ENCODE results near the gene CDC16.
"Not testable (repeated sequence)": the region's sequence is repeated elsewhere in the genome, so short reads cannot be mapped to it uniquely, and the experiment has no call there.

CDC16 gene

DNA sequence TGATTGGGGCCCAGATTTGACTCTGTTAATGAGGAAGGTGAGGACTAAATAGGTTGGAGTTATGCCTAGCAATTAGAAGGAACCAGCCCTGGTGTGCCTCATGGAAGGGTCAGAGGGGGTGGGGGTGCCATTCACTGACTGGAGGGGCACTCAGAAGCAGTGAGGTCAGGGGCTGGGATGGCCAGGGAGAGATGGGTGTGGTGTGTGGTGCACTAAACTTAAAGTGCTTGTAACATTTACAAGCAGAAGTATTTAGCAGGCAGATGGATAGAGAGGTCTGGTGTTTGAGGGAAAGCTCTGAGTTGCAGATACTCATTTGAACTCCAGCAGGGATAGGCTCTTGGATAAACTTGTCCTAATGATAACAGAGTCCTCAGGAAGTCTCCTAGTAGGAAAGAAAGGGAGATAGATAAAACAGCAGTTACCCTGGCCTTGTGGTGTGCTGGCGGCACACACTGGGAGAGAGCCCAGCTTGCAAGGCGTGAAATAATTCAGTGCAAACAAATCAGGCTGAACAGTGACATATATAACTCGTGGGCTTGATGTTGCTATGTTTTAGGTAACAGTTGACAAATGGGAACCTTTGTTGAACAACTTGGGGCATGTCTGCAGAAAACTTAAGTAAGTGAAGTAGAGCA is 26.8 kb downstream of the CDC16 start:
- no peaks in the 10 kb centered on the region for H3K9me3 ChIP-seq (ENCODE audit: control insufficient read depth, insufficient read depth, low read depth, low read length)
- H3K9ac ChIP-seq (ENCODE audit: low read length), result no peak overlapping the region
- no peak overlapping the region for H3K4me3 ChIP-seq (ENCODE audit: low read depth, low read length)
- H3K27ac ChIP-seq (ENCODE audit: low read depth, low read length), result no peak overlapping the region
- H3K36me3 ChIP-seq (ENCODE audit: control insufficient read depth, insufficient read depth, low read length), result peaks cover 88% of the 10 kb centered on the region
- no peaks in the 10 kb centered on the region for H3K27me3 ChIP-seq (ENCODE audit: control insufficient read depth, insufficient read depth, low read length)
- H3K4me1 ChIP-seq (ENCODE audit: control insufficient read depth, insufficient read depth, low read length), result peaks cover 18% of the 10 kb centered on the region

DNA sequence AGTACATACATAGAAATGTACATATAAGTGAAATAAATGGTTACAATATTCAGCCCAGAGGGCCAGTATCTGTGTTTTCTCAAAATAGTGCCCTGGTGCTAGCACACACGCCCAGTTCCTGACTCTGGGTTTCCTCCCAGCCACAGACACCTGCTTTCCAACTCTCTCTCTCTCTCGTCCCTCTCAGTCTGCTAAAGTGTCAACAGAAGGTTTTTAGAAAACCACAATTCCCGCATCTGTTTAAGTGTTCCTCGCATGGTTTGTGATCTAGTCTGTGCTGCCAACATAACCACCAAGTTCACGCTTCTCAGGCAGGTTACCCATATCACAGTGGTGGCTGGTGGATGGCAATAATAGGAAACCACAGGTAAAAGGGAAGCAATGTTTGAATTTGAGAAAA is 28.9 kb downstream of the CDC16 start:
- H3K9me3 ChIP-seq (ENCODE audit: control insufficient read depth, insufficient read depth, low read depth, low read length), result no peaks in the 10 kb centered on the region
- peaks cover 97% of the 10 kb centered on the region for H3K36me3 ChIP-seq (ENCODE audit: control insufficient read depth, insufficient read depth, low read length)
- H3K4me3 ChIP-seq (ENCODE audit: low read depth, low read length), result no peak overlapping the region
- H3K4me1 ChIP-seq (ENCODE audit: control insufficient read depth, insufficient read depth, low read length), result peaks cover 8% of the 10 kb centered on the region; the same call in 1 of the 2 replicates
- no peak overlapping the region for H3K27ac ChIP-seq (ENCODE audit: low read depth, low read length)
- no peaks in the 10 kb centered on the region for H3K27me3 ChIP-seq (ENCODE audit: control insufficient read depth, insufficient read depth, low read length)
- H3K9ac ChIP-seq (ENCODE audit: low read length), result no peak overlapping the region

DNA sequence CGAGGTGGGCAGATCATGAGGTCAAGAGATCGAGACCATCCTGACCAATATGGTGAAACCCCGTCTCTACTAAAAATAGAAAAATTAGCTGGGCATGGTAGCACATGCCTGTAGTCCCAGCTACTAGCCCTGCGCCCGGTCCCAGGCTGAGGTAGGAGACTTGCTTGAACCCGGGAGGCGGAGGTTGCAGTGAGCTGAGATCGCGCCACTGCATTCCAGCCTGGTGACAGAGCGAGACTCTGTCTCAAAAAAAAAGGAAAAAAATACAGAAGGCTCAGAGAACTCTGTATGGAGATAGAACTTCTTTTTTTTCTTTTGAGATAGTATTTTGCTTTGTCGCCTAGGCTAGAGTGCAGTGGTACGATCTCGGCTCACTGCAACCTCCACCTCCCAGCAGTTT is 29.6 kb downstream of the CDC16 start:
- H3K36me3 ChIP-seq (ENCODE audit: control insufficient read depth, insufficient read depth, low read length), result peaks cover 98% of the 10 kb centered on the region

DNA sequence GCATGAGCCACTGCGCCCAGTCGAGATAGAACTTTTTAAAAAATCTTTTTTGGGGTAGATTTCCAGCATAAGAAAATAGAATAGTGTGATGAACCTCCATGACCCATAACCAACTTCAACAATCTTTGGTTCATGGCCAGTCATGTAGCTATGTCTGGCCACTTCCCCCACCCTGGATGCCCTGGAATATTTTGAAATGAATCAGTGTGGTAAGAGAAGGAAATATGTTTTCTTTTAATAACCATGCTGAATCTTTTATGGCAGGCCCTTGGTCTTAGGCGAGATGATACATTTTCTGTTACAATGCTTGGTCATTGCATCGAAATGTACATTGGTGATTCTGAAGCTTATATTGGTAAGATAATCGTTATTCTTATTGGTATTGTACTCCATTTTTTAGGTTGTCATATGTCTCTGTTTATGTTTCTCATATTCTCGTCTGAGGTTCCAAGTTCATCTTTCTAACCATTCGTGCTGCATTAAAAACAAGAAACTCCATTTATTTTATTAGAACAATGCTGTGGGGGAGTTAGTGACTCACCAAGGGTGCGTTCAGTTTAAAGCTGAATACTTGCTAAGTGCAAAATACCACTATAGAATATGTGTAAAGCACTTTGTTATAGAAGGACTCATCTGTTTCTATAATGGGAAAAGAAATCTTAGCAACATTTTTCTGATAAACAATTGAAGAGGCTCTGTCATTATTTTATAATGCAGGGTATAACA is 30.4 kb downstream of the CDC16 start:
- Histone ChIP-seq H3K36me3 (ENCODE audit: control insufficient read depth, insufficient read depth, low read length) (peaks cover 94% of the 10 kb centered on the region), H3K4me3 (ENCODE audit: low read depth, low read length) (no peak overlapping the region), H3K9me3 (ENCODE audit: control insufficient read depth, insufficient read depth, low read depth, low read length) (no peaks in the 10 kb centered on the region), H3K9ac (ENCODE audit: low read length) (no peak overlapping the region), H3K4me1 (ENCODE audit: control insufficient read depth, insufficient read depth, low read length) (peaks cover 5% of the 10 kb centered on the region; the same call in 1 of the 2 replicates), H3K27me3 (ENCODE audit: control insufficient read depth, insufficient read depth, low read length) (no peaks in the 10 kb centered on the region), H3K27ac (ENCODE audit: low read depth, low read length) (no peak overlapping the region)

More for the DNA sequence above, 29.6 kb downstream of the CDC16 start:
- not testable (repeated sequence) for H3K4me1 ChIP-seq (ENCODE audit: control insufficient read depth, insufficient read depth, low read length); H3K9ac ChIP-seq (ENCODE audit: low read length); H3K4me3 ChIP-seq (ENCODE audit: low read depth, low read length); H3K27me3 ChIP-seq (ENCODE audit: control insufficient read depth, insufficient read depth, low read length); H3K9me3 ChIP-seq (ENCODE audit: control insufficient read depth, insufficient read depth, low read depth, low read length); H3K27ac ChIP-seq (ENCODE audit: low read depth, low read length)

DNA sequence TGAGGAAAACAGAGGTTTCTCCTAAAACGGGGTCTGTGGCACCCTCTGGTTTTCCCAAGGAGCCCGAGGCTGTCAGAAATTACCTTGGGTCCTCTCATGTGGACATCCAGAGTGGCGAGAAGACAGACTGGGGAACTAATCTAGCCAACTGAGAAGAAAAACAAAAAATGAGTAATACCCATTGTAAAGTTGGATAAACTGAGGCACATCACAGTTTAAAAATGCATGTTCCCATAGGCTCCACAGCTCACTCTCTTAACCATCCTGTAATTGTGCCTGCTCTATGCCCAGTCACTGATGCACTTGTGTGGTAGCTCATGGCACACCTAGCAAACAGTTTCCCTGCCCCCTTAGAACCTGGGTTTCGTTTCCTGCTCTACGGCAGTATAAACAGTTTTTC is 31.5 kb downstream of the CDC16 start:
- Histone ChIP-seq H3K9ac (ENCODE audit: low read length) (no peak overlapping the region), H3K4me1 (ENCODE audit: control insufficient read depth, insufficient read depth, low read length) (peaks cover under 1% of the 10 kb centered on the region; the same call in 1 of the 2 replicates), H3K27me3 (ENCODE audit: control insufficient read depth, insufficient read depth, low read length) (no peaks in the 10 kb centered on the region), H3K4me3 (ENCODE audit: low read depth, low read length) (no peak overlapping the region), H3K9me3 (ENCODE audit: control insufficient read depth, insufficient read depth, low read depth, low read length) (no peaks in the 10 kb centered on the region), H3K36me3 (ENCODE audit: control insufficient read depth, insufficient read depth, low read length) (peaks cover 89% of the 10 kb centered on the region), H3K27ac (ENCODE audit: low read depth, low read length) (no peak overlapping the region)

DNA sequence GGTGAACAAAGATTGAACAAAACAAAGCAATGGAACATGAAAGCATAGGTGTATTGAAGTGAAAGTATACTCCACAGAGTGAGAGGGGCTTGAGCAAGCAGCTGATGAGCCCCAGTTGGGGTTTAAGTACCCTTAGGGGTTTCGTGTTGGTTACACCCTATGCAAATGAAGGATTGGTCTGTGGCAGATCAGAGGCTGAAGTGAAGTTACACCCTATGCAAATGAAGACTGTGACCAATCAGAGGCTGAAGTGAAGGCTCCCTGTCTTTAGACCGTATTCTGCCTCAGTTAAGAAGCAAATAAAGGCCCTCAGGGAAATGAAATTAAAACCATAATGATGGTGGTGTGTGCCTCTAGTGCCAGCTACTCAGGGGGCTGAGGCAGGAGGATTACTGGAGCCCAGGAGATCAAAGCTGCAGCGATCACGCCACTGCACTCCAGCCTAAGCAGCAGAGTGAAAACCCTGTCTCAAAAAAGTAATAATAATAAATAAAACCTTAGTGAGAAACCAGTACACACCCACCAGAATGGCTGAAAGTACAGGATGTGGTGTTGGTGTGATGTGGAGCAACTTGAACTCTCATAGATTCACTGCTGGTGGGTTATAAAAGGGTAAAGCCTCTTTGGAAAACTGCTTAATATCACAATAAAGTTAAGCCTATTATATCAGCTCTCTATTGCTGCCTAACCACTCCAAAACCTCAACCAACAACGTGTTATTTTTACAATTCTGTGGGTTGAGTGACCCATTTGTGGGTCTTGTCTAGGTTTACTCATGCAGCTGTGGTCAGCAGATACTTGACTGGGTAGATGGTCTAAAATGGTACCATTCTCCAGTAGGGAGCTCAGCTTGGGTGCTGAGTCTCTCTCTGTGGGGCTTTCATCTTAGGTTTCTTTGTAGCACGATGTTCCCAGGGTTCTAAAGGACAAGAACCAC is 33.9 kb downstream of the CDC16 start:
- no peaks in the 10 kb centered on the region for H3K4me1 ChIP-seq (ENCODE audit: control insufficient read depth, insufficient read depth, low read length)
- peaks cover 86% of the 10 kb centered on the region for H3K36me3 ChIP-seq (ENCODE audit: control insufficient read depth, insufficient read depth, low read length)
- H3K9me3 ChIP-seq (ENCODE audit: control insufficient read depth, insufficient read depth, low read depth, low read length), result no peaks in the 10 kb centered on the region
- no peak overlapping the region for H3K4me3 ChIP-seq (ENCODE audit: low read depth, low read length)
- H3K27me3 ChIP-seq (ENCODE audit: control insufficient read depth, insufficient read depth, low read length), result no peaks in the 10 kb centered on the region
- no peak overlapping the region for H3K27ac ChIP-seq (ENCODE audit: low read depth, low read length)
- H3K9ac ChIP-seq (ENCODE audit: low read length), result no peak overlapping the region

DNA sequence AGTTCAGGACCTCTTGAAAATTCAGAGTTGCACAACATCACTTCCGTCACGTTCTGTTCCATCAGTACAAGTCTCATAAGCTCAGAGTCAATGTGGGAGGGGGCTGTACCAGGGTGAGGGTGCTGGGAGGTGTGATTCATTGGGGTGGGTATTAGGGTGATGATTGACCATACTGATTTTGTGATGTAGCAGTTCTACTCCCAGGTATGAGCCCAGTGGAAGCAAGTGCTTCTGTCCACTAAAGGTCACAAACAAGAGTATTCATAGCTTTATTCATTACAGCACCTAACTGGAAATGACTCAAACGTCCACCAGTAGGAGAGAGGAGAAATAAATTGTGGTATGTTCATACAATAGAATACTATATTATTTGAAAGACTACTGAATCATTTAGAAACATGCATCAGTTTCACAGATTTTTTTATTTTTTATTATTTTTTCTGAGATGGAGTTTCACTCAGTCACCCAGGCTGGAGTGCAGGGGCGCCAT is 34.6 kb downstream of the CDC16 start:
- Histone ChIP-seq H3K36me3 (ENCODE audit: control insufficient read depth, insufficient read depth, low read length) (peaks cover 84% of the 10 kb centered on the region), H3K27ac (ENCODE audit: low read depth, low read length) (no peak overlapping the region), H3K9me3 (ENCODE audit: control insufficient read depth, insufficient read depth, low read depth, low read length) (no peaks in the 10 kb centered on the region), H3K27me3 (ENCODE audit: control insufficient read depth, insufficient read depth, low read length) (no peaks in the 10 kb centered on the region), H3K4me1 (ENCODE audit: control insufficient read depth, insufficient read depth, low read length) (no peaks in the 10 kb centered on the region), H3K4me3 (ENCODE audit: low read depth, low read length) (no peak overlapping the region), H3K9ac (ENCODE audit: low read length) (no peak overlapping the region)

DNA sequence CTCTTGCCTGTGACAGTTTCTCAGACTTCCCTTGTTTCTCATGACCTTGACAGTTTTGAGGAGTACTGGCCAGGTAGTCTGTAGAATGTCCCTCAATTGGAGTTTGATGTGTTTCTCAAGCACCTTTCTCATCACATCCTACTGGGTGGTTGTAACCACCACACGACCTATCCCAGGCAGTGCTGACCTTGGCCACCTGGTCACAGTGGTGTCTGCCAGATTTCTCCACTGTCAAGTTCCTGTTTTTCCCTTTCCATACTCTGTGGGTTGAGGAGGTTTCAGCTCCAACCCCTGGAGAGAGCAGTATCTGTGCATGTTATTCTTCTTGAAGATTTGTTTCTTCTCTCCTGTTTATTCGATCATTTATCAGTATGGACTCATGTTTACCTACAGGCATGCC is 38.3 kb downstream of the CDC16 start:
- peaks cover 68% of the 10 kb centered on the region for H3K36me3 ChIP-seq (ENCODE audit: control insufficient read depth, insufficient read depth, low read length)
- H3K4me1 ChIP-seq (ENCODE audit: control insufficient read depth, insufficient read depth, low read length), result no peaks in the 10 kb centered on the region
- no peak overlapping the region for H3K27ac ChIP-seq (ENCODE audit: low read depth, low read length)
- no peak overlapping the region for H3K9ac ChIP-seq (ENCODE audit: low read length)
- H3K27me3 ChIP-seq (ENCODE audit: control insufficient read depth, insufficient read depth, low read length), result no peaks in the 10 kb centered on the region
- no peaks in the 10 kb centered on the region for H3K9me3 ChIP-seq (ENCODE audit: control insufficient read depth, insufficient read depth, low read depth, low read length)
- no peak overlapping the region for H3K4me3 ChIP-seq (ENCODE audit: low read depth, low read length)

DNA sequence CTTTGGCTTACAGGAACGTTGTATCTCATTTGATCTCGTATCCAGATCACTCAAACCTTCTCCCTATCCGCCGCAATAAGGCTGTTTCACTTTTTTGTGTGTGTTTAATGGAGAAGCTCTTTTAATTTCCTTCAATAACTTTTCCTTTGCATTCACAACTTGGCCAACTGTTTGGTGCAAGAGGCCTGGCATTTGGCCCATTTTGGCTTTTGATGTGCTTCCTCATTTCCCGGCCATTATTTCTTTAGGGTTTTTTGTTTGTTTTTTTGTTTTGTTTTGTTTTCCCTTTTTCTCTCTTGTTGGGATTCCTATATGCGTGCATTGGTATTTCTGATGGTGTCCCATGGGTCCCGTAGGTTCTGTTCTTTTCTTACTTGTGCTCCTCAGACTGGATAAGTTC is 40.6 kb downstream of the CDC16 start:
- Histone ChIP-seq H3K9me3 (ENCODE audit: control insufficient read depth, insufficient read depth, low read depth, low read length) (no peaks in the 10 kb centered on the region), H3K9ac (ENCODE audit: low read length) (no peak overlapping the region), H3K36me3 (ENCODE audit: control insufficient read depth, insufficient read depth, low read length) (peaks cover 53% of the 10 kb centered on the region), H3K4me1 (ENCODE audit: control insufficient read depth, insufficient read depth, low read length) (peaks cover 6% of the 10 kb centered on the region; the same call in 1 of the 2 replicates), H3K27ac (ENCODE audit: low read depth, low read length) (no peak overlapping the region), H3K27me3 (ENCODE audit: control insufficient read depth, insufficient read depth, low read length) (no peaks in the 10 kb centered on the region), H3K4me3 (ENCODE audit: low read depth, low read length) (no peak overlapping the region)

DNA sequence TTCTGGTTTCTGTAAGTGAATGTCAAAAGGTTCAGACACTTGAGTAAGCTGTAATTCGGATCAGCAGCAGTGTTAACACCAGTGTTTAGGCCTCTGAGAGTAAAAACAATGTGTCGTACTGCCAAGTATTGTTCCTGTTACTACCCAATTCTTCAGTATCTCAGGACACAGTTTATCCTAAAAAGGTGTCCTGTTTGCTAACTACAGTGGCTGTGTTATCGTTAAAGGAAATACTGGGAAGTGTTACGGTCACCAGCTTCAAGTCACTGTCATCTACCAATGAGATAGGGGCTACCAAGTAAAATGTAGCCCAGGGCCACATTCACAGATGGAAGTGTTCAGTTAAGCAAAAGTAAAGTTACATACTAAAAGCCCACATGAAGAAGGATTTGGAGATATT is 44.4 kb downstream of the CDC16 start:
- peaks cover 35% of the 10 kb centered on the region for H3K36me3 ChIP-seq (ENCODE audit: control insufficient read depth, insufficient read depth, low read length)
- H3K9ac ChIP-seq (ENCODE audit: low read length), result peak overlapping the region; percentile 4

More for the DNA sequence above, 44.4 kb downstream of the CDC16 start:
- Histone ChIP-seq H3K4me3 (ENCODE audit: low read depth, low read length) (no peak overlapping the region), H3K27me3 (ENCODE audit: control insufficient read depth, insufficient read depth, low read length) (no peaks in the 10 kb centered on the region), H3K4me1 (ENCODE audit: control insufficient read depth, insufficient read depth, low read length) (peaks cover 12% of the 10 kb centered on the region; the same call in 1 of the 2 replicates), H3K9me3 (ENCODE audit: control insufficient read depth, insufficient read depth, low read depth, low read length) (no peaks in the 10 kb centered on the region), H3K27ac (ENCODE audit: low read depth, low read length) (no peak overlapping the region)
